Right lobe of liver (tissue), 6 donors: Measurements from ENCODE around the gene SUCO. TPM values are rescaled to one million over a fixed set of nuclear protein-coding genes. Genes with fewer than 3 reads are reported as not detected.

Experiments used
- ATAC-seq, 4 donors: fragments of 200-7000 bp; cut with Tn5 transposase; one replicate each; pipeline ENCODE4 v1.9.1; 2020; ENCODE audit warnings: mild to moderate bottlenecking in 4 of 4, moderate library complexity in 4 of 4
- DNase-seq, 3 donors: peaks; one replicate each; pipeline ENCODE4 v3.0.0-alpha.2; 2020
- H3K27ac ChIP-seq, 3 donors: fragments of 200-600 bp; one replicate each; pipeline ENCODE4 v1.8.0; 2022
- H3K27me3 ChIP-seq, 2 donors: fragments of 200-600 bp; one replicate each; pipeline ENCODE4 v1.8.0; 2022
- H3K36me3 ChIP-seq, 4 donors: fragments of 200-600 bp; sonication (generic) in 1 of 4; one replicate each; pipeline versions ENCODE4 v1.5.1 to v1.8.0; 2017 to 2022; ENCODE audit warnings: control low read depth in 1 of 4
- H3K4me1 ChIP-seq, 4 donors: fragments of 200-600 bp; sonication (generic) in 1 of 4; one replicate each; pipeline versions ENCODE4 v1.5.1 to v1.8.0; 2017 to 2022; ENCODE audit warnings: control low read depth in 1 of 4
- H3K4me3 ChIP-seq, 3 donors: fragments of 200-600 bp; one replicate each; pipeline ENCODE4 v1.8.0; 2022
- H3K9me3 ChIP-seq, 4 donors: fragments of 200-600 bp; sonication (generic) in 1 of 4; one replicate each; pipeline versions ENCODE4 v1.5.1 to v1.8.0; 2017 to 2022; ENCODE audit warnings: control low read depth in 1 of 4
- POLR2A ChIP-seq: fragments of 450-650 bp; IDR thresholded peaks from one replicate; pipeline ENCODE4 v1.6.1; 2017; ENCODE audit warnings: antibody characterized with exemption, mild to moderate bottlenecking
- WGBS: methylation state at CpG from one replicate; pipeline ENCODE4 v1.1.6; 2018; ENCODE audit warnings: low coverage, low lambda C conversion rate; ENCODE audit not compliant: insufficient coverage; ENCODE audit errors: missing lambda C conversion rate; 5-methylcytosine and 5-hydroxymethylcytosine counted together
- intact Hi-C, 2 donors: fragments of 100-400 bp; cut with DNase I; formaldehyde crosslinking; loops; one replicate each; pipeline versions ENCODE4 v1.11.2 to v1.14.1; 2022
- long read RNA-seq: library from polyadenylated mRNA; unstranded; transcript quantifications from one replicate; pipeline ENCODE4 v2.0.0, GENCODE V29; 2019
- total RNA-seq, 6 experiments: library from RNA; depleted of rRNA in 2 of 6; stranded (reverse); fragments of >200 nt in 2 of 6; fragmentation: NEBNext Ultra II Directional in 3 of 6; extraction: Animal tissue kit (Norgen Biotek cat#: 25700) in 3 of 6; gene quantifications; one replicate each; pipeline versions ENCODE4 v1.1.0 to v1.2.4, GENCODE V29; 2016 to 2023
- TF ChIP-seq, protein P1 (sequence below), 4 donors: fragments of 200-600 bp in 3 of 4; fragments of 450-650 bp in 1 of 4; IDR thresholded peaks; one replicate each; pipeline versions ENCODE4 v1.5.1 to v1.8.0; 2016 to 2022; ENCODE audit warnings: antibody characterized with exemption in 4 of 4, mild to moderate bottlenecking in 2 of 4
- donor health status: DM: no; HTN: yes; CAD: no.
- donor health status: DM: no; HTN: no; CAD: no.
- donor health status: DM: no; HTN: no; CAD: no.
- donor health status: DM: no; HTN: yes; CAD: no.
- donor health status: DM: no; HTN: yes; CAD: no.

SUCO gene, protein sequence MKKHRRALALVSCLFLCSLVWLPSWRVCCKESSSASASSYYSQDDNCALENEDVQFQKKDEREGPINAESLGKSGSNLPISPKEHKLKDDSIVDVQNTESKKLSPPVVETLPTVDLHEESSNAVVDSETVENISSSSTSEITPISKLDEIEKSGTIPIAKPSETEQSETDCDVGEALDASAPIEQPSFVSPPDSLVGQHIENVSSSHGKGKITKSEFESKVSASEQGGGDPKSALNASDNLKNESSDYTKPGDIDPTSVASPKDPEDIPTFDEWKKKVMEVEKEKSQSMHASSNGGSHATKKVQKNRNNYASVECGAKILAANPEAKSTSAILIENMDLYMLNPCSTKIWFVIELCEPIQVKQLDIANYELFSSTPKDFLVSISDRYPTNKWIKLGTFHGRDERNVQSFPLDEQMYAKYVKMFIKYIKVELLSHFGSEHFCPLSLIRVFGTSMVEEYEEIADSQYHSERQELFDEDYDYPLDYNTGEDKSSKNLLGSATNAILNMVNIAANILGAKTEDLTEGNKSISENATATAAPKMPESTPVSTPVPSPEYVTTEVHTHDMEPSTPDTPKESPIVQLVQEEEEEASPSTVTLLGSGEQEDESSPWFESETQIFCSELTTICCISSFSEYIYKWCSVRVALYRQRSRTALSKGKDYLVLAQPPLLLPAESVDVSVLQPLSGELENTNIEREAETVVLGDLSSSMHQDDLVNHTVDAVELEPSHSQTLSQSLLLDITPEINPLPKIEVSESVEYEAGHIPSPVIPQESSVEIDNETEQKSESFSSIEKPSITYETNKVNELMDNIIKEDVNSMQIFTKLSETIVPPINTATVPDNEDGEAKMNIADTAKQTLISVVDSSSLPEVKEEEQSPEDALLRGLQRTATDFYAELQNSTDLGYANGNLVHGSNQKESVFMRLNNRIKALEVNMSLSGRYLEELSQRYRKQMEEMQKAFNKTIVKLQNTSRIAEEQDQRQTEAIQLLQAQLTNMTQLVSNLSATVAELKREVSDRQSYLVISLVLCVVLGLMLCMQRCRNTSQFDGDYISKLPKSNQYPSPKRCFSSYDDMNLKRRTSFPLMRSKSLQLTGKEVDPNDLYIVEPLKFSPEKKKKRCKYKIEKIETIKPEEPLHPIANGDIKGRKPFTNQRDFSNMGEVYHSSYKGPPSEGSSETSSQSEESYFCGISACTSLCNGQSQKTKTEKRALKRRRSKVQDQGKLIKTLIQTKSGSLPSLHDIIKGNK (N-terminal part only)
- total RNA-seq = 10 to 100 TPM in 3 of 6 experiments, 1 to 10 TPM in 3; 6.6 to 17.9 (median 11.2) TPM
- long read RNA-seq, partial matches to known transcripts = 1 of 1 reads
- long read RNA-seq, other reads (novel, unspliced or antisense) = 0 of 1 reads

DNA sequence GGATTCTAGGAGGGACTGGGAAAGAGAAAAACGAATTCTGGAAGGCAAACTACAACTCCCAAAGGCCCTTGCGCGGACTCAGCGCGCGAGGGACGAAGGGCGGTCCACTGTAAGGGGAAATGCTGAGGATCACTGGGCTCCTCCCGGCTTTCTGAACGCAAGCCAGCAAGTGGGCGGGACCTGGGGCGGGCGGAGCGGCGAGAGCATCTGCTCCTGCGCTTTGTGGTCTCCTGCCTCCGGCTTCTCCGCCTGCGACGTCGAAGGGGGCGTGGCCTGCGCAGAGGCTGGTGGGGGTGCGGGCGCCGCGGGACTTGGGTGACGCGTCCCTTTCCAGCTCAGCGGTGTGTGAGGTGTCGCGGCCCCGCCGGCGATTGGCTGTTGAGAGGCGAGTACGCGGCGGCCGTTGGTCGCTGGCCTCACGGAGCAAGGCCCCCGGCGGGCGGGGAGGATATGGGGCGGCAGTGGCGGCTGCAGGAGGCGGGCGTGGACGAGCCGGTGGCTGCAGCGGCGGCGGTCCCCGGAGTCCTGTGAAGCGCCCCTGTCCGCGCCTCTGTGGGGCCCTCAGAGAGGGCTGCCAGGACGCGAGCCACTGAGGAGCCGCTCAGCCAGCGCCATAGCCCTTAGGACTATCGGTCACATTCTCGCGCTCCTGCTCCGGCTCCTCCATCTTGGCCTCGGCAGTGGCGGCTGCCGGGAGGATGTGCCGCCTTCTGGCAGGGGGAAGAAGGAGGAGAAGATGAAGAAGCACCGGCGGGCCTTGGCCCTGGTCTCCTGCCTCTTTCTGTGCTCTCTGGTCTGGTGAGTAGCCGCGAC lies at the start of gene SUCO:
TSS of gene SUCO (plus strand) at position 451 of the 813 bp plus-strand sequence. CDS start at position 737, 286 bp downstream.
- peak within 1 kb of the TSS; percentile 95 to 99 (median 96) for H3K27ac ChIP-seq
- DNase-seq = peak; percentile 100
- H3K9me3 ChIP-seq = no peaks in the 10 kb centered on the region
- intact Hi-C loops = no loop called here
- ATAC-seq = peak; percentile 93 to 96 (median 94)
- no peaks in the 10 kb centered on the region for H3K27me3 ChIP-seq
- no peaks in the 10 kb centered on the region for H3K36me3 ChIP-seq
- peaks cover 0 to 16% (median 5%) of the 10 kb centered on the region in 4 donors for H3K4me1 ChIP-seq
- TF ChIP-seq POLR2A = peak; percentile 100
- TF ChIP-seq, protein P1, sequence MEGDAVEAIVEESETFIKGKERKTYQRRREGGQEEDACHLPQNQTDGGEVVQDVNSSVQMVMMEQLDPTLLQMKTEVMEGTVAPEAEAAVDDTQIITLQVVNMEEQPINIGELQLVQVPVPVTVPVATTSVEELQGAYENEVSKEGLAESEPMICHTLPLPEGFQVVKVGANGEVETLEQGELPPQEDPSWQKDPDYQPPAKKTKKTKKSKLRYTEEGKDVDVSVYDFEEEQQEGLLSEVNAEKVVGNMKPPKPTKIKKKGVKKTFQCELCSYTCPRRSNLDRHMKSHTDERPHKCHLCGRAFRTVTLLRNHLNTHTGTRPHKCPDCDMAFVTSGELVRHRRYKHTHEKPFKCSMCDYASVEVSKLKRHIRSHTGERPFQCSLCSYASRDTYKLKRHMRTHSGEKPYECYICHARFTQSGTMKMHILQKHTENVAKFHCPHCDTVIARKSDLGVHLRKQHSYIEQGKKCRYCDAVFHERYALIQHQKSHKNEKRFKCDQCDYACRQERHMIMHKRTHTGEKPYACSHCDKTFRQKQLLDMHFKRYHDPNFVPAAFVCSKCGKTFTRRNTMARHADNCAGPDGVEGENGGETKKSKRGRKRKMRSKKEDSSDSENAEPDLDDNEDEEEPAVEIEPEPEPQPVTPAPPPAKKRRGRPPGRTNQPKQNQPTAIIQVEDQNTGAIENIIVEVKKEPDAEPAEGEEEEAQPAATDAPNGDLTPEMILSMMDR (IDR thresholded peaks at IDR 0.05) = peak in 1 of 4 donors; percentile 15
- under 1% methylated on average over 38 of the region's 74 CpGs for WGBS
- H3K4me3 ChIP-seq = peak within 1 kb of the TSS; percentile 90 to 94 (median 91)

DNA sequence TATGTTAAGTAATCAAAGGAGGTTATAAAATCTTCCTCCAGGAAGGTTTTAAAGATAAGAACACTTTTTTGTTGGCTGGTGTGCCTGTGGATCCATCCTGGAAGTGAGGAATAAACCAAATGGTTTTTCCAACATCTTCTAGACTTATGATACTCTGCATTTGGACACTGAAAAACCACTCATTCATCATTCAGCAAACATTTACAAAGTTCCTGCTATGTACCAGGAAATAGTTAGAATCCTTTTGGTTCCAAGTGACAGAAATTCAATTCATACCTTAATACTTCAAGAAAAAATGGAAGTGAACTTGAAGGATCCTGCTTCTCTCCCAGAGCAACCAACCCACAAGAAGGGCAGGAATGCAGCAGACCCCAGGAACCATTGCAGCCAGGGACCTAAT lies 49.5 kb upstream of the SUCO start:
- no peaks in the 10 kb centered on the region for H3K9me3 ChIP-seq
- H3K4me3 ChIP-seq = no peak overlapping the region
- TF ChIP-seq, protein P1 (IDR thresholded peaks at IDR 0.05) = no peak
- TF ChIP-seq POLR2A = no peak
- no peak for DNase-seq
- intact Hi-C loops = no loop called here
- H3K27me3 ChIP-seq = no peaks in the 10 kb centered on the region
- H3K36me3 ChIP-seq = no peaks in the 10 kb centered on the region
- ATAC-seq = peak in 1 of 4 donors; percentile 30
- no peaks in the 10 kb centered on the region for H3K4me1 ChIP-seq
- no peak overlapping the region for H3K27ac ChIP-seq

DNA sequence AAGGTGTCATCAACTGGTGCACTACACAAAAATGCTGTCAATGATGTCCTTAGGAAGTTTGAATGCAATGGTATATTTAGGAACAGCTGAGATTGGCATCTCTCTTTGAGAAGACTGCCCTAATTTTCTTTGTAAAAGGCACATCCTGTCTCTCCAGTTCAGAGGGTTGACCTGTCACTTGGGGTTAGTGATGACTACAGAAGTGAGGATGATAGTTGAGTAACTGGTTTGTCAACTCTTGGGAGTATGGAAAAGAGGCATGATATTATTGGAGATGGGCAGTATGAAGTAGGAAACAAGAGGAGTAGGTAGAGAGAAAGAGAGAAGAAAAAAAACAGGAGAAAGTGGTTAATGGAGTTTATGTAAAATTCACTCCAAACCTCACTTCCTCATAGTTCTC lies 48.7 kb upstream of the SUCO start:
- no peaks in the 10 kb centered on the region for H3K27me3 ChIP-seq
- H3K27ac ChIP-seq = no peak overlapping the region

More for the DNA sequence above, 48.7 kb upstream of the SUCO start:
- intact Hi-C loops = no loop called here
- Histone ChIP-seq H3K9me3 (no peaks in the 10 kb centered on the region), H3K36me3 (no peaks in the 10 kb centered on the region), H3K4me3 (no peak overlapping the region), H3K4me1 (no peaks in the 10 kb centered on the region)
- DNase-seq (no peak), ATAC-seq (no peak)
- TF ChIP-seq, protein P1 (IDR thresholded peaks at IDR 0.05) = no peak
- TF ChIP-seq POLR2A = no peak
